GM19438 (cell line): ENCODE measurements around the gene SP6.

Experiments used
- ATAC-seq: cut with Tn5 transposase; IDR thresholded peaks from one replicate; pipeline ENCODE4 v1.9.1; 2021; ENCODE audit warnings: low read depth; ENCODE audit not compliant: unreplicated experiment

Gene SP6

DNA sequence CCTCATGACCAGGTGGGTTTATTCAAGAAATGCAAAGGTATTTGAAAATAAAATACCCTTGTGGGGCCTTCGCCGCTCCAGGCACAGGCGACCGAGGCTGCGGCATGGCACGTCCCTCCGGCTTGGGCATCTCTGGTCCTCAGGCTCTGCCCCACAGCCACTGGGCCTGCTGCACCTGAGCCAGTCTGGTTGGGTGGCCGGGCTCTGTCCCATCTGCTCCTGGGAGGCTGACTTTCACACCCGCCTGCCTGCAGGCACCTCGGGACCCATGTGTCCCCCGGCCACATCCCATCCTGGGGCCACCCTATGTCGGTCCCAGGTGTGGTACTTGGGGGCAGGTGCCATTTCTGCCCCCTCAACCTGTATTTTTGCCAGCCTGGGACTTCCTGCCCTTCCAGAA lies 50.3 kb downstream of the SP6 start:
- no peak for ATAC-seq

DNA sequence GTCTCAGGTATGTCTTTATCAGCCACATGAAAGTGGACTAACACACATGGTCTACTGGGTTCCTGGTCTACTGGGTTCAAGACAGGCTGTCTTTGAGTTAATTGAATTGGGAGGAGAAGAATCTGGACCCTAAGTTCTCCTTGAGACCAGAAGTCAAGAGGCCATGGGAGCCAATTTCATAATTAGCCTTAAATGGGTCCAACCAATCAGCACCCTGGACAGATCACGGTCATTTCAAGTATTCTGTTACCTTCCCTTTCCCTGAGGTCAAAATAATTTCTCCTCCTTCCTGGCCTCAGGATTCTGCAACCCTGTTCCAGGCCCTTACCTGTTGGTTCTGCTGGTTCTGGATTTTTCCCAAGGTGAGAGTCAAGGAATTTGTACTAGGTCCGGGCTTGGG lies 53.2 kb downstream of the SP6 start:
- ATAC-seq: no peak
